ENCODE results near the gene MOCS3. TPM values are rescaled to one million over a fixed set of nuclear protein-coding genes. Genes with fewer than 3 reads are reported as not detected.

Gene MOCS3
- total and polyA plus RNA-seq, 2 of the 13 experiments (the other 11 are each of a cell fraction or from before 2014, with no cell fraction given): 3.7 to 8.4 TPM

DNA sequence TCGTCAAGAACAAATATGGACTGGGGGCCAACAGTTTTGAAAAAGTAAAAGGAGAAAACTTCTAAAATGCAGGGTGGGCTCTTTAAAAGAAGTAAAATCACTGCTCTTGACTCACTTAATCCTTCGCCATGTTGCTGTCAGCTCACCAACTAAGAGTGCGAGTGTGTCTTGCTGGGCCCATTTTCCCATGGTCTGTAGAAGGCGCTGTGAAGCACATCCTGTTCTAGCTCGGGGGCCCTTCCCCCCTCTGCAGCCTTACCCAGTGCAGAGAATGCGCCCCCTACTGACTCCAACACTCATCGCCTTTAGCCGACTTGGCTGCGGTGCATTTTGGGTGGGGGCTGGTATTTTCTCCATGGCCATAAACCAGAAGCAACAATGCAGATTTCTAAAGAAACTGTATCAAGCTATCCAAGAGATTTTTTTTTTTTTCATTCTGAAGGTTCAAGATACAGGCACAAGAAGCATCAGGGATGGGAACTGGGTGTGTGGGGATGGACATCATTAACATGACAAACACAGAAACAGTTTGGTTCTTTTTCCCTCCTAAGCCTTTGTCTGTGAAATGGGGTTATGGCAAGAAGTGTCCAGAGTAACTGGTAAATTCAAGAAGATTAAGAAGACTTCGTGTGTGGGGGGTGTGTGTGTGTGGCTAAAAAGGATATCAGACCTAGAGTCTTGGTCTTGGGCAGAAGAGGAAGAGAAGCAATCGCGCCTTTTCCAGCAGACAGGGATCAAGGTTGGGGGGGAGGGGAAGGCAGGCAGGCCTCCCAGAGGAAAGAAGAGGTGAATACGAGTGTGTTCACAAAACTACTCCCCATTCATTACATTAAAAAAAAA lies 29.1 kb upstream of the MOCS3 start (continued):
- peak; percentile 98 for TF ChIP-seq HOMEZ (CRISPR knock-in tag; IDR thresholded peaks at IDR 0.05; ENCODE audit: low read depth)
- no peak for TF ChIP-seq ZNF615 (CRISPR knock-in tag; IDR thresholded peaks at IDR 0.05; ENCODE audit: borderline replicate concordance)
- no peak for TF ChIP-seq RBAK (CRISPR knock-in tag; IDR thresholded peaks at IDR 0.05)
- TF ChIP-seq ZNF776 (CRISPR knock-in tag; IDR thresholded peaks at IDR 0.05): no peak
- TF ChIP-seq ZNF362 (CRISPR knock-in tag; IDR thresholded peaks at IDR 0.05; ENCODE audit: borderline replicate concordance): peak; percentile 65; the same call in 1 of the 2 replicates
- TF ChIP-seq DPF2 (CRISPR knock-in tag; IDR thresholded peaks at IDR 0.05; ENCODE audit: borderline replicate concordance, low read depth): no peak
- no peak for TF ChIP-seq ZNF850 (CRISPR knock-in tag; conservative IDR thresholded peaks at IDR 0.05)
- TF ChIP-seq ELK4 (CRISPR knock-in tag; IDR thresholded peaks at IDR 0.05; ENCODE audit: borderline replicate concordance): no peak
- no peak for TF ChIP-seq ZNF101 (CRISPR knock-in tag; IDR thresholded peaks at IDR 0.05; ENCODE audit: borderline replicate concordance, low read depth)
- TF ChIP-seq KDM5B (CRISPR knock-in tag; IDR thresholded peaks at IDR 0.05; ENCODE audit: borderline replicate concordance): peak; percentile 74; the same call in 1 of the 2 replicates
- no peak for TF ChIP-seq ZNF773 (CRISPR knock-in tag; IDR thresholded peaks at IDR 0.05; ENCODE audit: borderline replicate concordance)
- TF ChIP-seq POLR2G (IDR thresholded peaks at IDR 0.05; ENCODE audit: low read depth, low read length): no peak; the same call in 1 of the 2 replicates
- TF ChIP-seq ZNF547 (CRISPR knock-in tag; IDR thresholded peaks at IDR 0.05): peak; percentile 41; the same call in 1 of the 2 replicates
- TF ChIP-seq MIER3 (CRISPR knock-in tag; IDR thresholded peaks at IDR 0.05; ENCODE audit: borderline replicate concordance): peak; percentile 91
- no peak for TF ChIP-seq TCF7 (IDR thresholded peaks at IDR 0.05; ENCODE audit: low read depth)
- TF ChIP-seq HIVEP1 (CRISPR knock-in tag; IDR thresholded peaks at IDR 0.05): peak; percentile 63; the same call in 1 of the 2 replicates
- peak; percentile 86 for TF ChIP-seq STAG1 (CRISPR knock-in tag; IDR thresholded peaks at IDR 0.05)
- TF ChIP-seq, protein P1, sequence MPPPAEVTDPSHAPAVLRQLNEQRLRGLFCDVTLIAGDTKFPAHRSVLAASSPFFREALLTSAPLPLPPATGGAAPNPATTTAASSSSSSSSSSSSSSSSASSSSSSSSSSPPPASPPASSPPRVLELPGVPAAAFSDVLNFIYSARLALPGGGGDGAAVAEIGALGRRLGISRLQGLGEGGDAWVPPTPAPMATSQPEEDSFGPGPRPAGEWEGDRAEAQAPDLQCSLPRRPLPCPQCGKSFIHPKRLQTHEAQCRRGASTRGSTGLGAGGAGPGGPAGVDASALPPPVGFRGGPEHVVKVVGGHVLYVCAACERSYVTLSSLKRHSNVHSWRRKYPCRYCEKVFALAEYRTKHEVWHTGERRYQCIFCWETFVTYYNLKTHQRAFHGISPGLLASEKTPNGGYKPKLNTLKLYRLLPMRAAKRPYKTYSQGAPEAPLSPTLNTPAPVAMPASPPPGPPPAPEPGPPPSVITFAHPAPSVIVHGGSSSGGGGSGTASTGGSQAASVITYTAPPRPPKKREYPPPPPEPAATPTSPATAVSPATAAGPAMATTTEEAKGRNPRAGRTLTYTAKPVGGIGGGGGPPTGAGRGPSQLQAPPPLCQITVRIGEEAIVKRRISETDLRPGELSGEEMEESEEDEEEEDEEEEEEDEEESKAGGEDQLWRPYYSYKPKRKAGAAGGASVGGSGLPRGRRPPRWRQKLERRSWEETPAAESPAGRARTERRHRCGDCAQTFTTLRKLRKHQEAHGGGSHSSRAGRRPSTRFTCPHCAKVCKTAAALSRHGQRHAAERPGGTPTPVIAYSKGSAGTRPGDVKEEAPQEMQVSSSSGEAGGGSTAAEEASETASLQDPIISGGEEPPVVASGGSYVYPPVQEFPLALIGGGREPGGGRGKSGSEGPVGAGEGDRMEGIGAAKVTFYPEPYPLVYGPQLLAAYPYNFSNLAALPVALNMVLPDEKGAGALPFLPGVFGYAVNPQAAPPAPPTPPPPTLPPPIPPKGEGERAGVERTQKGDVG (CRISPR knock-in tag; IDR thresholded peaks at IDR 0.05; ENCODE audit: borderline replicate concordance): peak; percentile 85; the same call in 1 of the 2 replicates
- peak; percentile 98 for TF ChIP-seq ZNF598 (CRISPR knock-in tag; IDR thresholded peaks at IDR 0.05; ENCODE audit: borderline replicate concordance)
- peak; percentile 31; the same call in 1 of the 2 replicates for TF ChIP-seq CREB1 (IDR thresholded peaks at IDR 0.05)
- peak; percentile 76 for TF ChIP-seq CREB1 (CRISPR knock-in tag; IDR thresholded peaks at IDR 0.05)
- TF ChIP-seq MATR3 (CRISPR knock-in tag; IDR thresholded peaks at IDR 0.05): no peak

All from HepG2 (cell line).